H1 (cell line): ENCODE measurements around the gene COL26A1. TPM values are rescaled to one million over a fixed set of nuclear protein-coding genes. Genes with fewer than 3 reads are reported as not detected.

Source experiments
- CBX5 ChIP-seq: fragments of 300-800, 300-1000 bp; sonication (generic); IDR thresholded peaks from 2 replicates; pipeline ENCODE4 v1.7.1; 2016; ENCODE audit warnings: antibody characterized with exemption, low read length, low read depth
- CBX8 ChIP-seq: fragments of 300-800, 300-1000 bp; sonication (generic); IDR thresholded peaks from 2 replicates; pipeline ENCODE4 v1.7.1; 2016; ENCODE audit warnings: low read depth, low read length, borderline replicate concordance
- CTBP2 ChIP-seq: IDR thresholded peaks from 2 replicates; pipeline ENCODE4 v1.7.0; 2011; ENCODE audit warnings: borderline replicate concordance, mild to moderate bottlenecking, moderate library complexity, mixed read lengths, low read length; ENCODE audit not compliant: insufficient read depth, insufficient read length
- EZH2 ChIP-seq: fragments of 200-600 bp; sonication (generic); IDR thresholded peaks from 2 replicates; pipeline ENCODE4 v1.7.1; 2012; ENCODE audit warnings: low read depth, mild to moderate bottlenecking, moderate library complexity, low read length, inconsistent platforms; ENCODE audit not compliant: severe bottlenecking
- HDAC2 ChIP-seq, 2 experiments: fragments of 300-600 bp in 1 of 2; sonication (generic) in 1 of 2; IDR thresholded peaks; 2 replicates each; pipeline ENCODE4 v1.6.1; 2011 to 2012; ENCODE audit warnings: low read depth in 2 of 2, low read length in 2 of 2, mild to moderate bottlenecking in 2 of 2, moderate library complexity in 2 of 2, borderline replicate concordance in 1 of 2, inconsistent platforms in 1 of 2
- KDM1A ChIP-seq: fragments of 200-600, 300-600 bp; sonication (generic); IDR thresholded peaks from 2 replicates; pipeline ENCODE4 v1.7.1; 2016; ENCODE audit warnings: mild to moderate bottlenecking, low read length, borderline replicate concordance
- polyA plus RNA-seq, 7 experiments: library from polyadenylated mRNA; depleted of rRNA in 3 of 7; stranded (reverse) in 5 of 7; unstranded in 2 of 7; fragments of >200 nt in 5 of 7; fragments of 200-250 nt in 2 of 7; gene quantifications; 1 replicate in 5 of 7; 2 replicates in 1 of 7; 4 replicates in 1 of 7; pipeline versions ENCODE4 v1.2.1 to v1.2.3, GENCODE V29; 2011 to 2013; ENCODE audit warnings: missing spikeins in 2 of 7, mixed read lengths in 2 of 7
- total RNA-seq: library from RNA; stranded (reverse); fragmentation: NEBNext Ultra II Directional; extraction: Animal tissue kit (Norgen Biotek cat#: 25700); gene quantifications from 2 replicates; pipeline ENCODE4 v1.2.1, GENCODE V29; 2021
- TF ChIP-seq, protein P1 (sequence below): IDR thresholded peaks from 2 replicates; pipeline ENCODE4 v1.6.1; 2012; ENCODE audit warnings: inconsistent platforms
- TF ChIP-seq, protein P2 (sequence below): IDR thresholded peaks from 2 replicates; pipeline ENCODE4 v1.6.1; 2011; ENCODE audit warnings: low read length, improper control_type of control experiment

The COL26A1 gene
- total and polyA plus RNA-seq, 2 of the 8 experiments (the other 6 are each of a cell fraction or from before 2014, with no cell fraction given): 51.1 to 68.8 TPM

- TF ChIP-seq CTBP2 (no peak), KDM1A (no peak), CBX5 (no peak), EZH2 (no peak), CBX8 (no peak), HDAC2 (IDR thresholded peaks at IDR 0.05; ENCODE audit: borderline replicate concordance in 1 of 2, low read depth in 2 of 2, low read length in 2 of 2) (no peak)
- TF ChIP-seq, protein P1, sequence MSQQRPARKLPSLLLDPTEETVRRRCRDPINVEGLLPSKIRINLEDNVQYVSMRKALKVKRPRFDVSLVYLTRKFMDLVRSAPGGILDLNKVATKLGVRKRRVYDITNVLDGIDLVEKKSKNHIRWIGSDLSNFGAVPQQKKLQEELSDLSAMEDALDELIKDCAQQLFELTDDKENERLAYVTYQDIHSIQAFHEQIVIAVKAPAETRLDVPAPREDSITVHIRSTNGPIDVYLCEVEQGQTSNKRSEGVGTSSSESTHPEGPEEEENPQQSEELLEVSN: no peak
- TF ChIP-seq, protein P2, sequence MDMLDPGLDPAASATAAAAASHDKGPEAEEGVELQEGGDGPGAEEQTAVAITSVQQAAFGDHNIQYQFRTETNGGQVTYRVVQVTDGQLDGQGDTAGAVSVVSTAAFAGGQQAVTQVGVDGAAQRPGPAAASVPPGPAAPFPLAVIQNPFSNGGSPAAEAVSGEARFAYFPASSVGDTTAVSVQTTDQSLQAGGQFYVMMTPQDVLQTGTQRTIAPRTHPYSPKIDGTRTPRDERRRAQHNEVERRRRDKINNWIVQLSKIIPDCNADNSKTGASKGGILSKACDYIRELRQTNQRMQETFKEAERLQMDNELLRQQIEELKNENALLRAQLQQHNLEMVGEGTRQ: no peak
Measured at GRCh38 chr7:101547916-101548661, 185.4 kb downstream of the COL26A1 start (continued).
